MM.1S (cell line): ENCODE data around the gene MGAM2.

Experiments used
- DNase-seq: peaks from one replicate; pipeline ENCODE4 v3.0.0-alpha.2; 2015
- H2AFZ ChIP-seq: fragments of 300-600 bp; sonication (generic); 2 replicates; pipeline ENCODE4 v1.6.0; 2016; ENCODE audit warnings: antibody characterized with exemption, low read length
- H3F3A ChIP-seq: fragments of 300-600 bp; sonication (generic); 2 replicates; pipeline ENCODE4 v1.6.1; 2016; ENCODE audit warnings: mild to moderate bottlenecking, antibody characterized with exemption, low read length, moderate library complexity, mixed read lengths; ENCODE audit not compliant: insufficient read depth
- H3K27ac ChIP-seq: fragments of 300-600 bp; sonication (generic); 2 replicates; pipeline ENCODE4 v1.5.1; 2016; ENCODE audit warnings: mild to moderate bottlenecking, low read length
- H3K27me3 ChIP-seq: fragments of 300-600 bp; sonication (generic); replicated peaks from 2 replicates; pipeline ENCODE4 v1.6.0; 2016; ENCODE audit warnings: low read length; ENCODE audit not compliant: insufficient read depth
- H3K36me3 ChIP-seq: fragments of 300-600 bp; sonication (generic); replicated peaks from 2 replicates; pipeline ENCODE4 v1.6.1; 2016; ENCODE audit warnings: mild to moderate bottlenecking, low read length, mixed read lengths; ENCODE audit not compliant: insufficient read depth
- H3K4me1 ChIP-seq: fragments of 300-600 bp; sonication (generic); 2 replicates; pipeline ENCODE4 v1.6.1; 2016; ENCODE audit warnings: low read length, mixed read lengths
- H3K4me2 ChIP-seq: fragments of 300-600 bp; sonication (generic); 2 replicates; pipeline ENCODE4 v1.6.0; 2016; ENCODE audit warnings: low read depth, low read length
- H3K4me3 ChIP-seq: fragments of 300-600 bp; sonication (generic); 2 replicates; pipeline ENCODE4 v1.5.1; 2016; ENCODE audit warnings: low read length, mixed read lengths
- H3K79me2 ChIP-seq: fragments of 300-600 bp; sonication (generic); 2 replicates; pipeline ENCODE4 v1.6.1; 2016; ENCODE audit warnings: mixed run types, low read length, mixed read lengths
- H3K9ac ChIP-seq: fragments of 300-600 bp; sonication (generic); 2 replicates; pipeline ENCODE4 v1.6.1; 2016; ENCODE audit warnings: low read length, mixed read lengths
- H3K9me2 ChIP-seq: fragments of 300-600 bp; sonication (generic); replicated peaks from 2 replicates; pipeline ENCODE4 v1.6.1; 2016; ENCODE audit warnings: mild to moderate bottlenecking, low read length, mixed read lengths; ENCODE audit not compliant: insufficient read depth
- H3K9me3 ChIP-seq: fragments of 300-600 bp; sonication (generic); replicated peaks from 2 replicates; pipeline ENCODE4 v1.6.1; 2016; ENCODE audit warnings: mild to moderate bottlenecking, low read length, mixed read lengths; ENCODE audit not compliant: insufficient read depth
- H4K20me1 ChIP-seq: fragments of 300-600 bp; sonication (generic); 2 replicates; pipeline ENCODE4 v1.6.1; 2016; ENCODE audit warnings: mild to moderate bottlenecking, low read length, moderate library complexity, mixed read lengths; ENCODE audit not compliant: insufficient read depth
- EZH2 ChIP-seq: fragments of 300-600 bp; sonication (generic); optimal IDR thresholded peaks from 2 replicates; pipeline ENCODE3; 2017; ENCODE audit warnings: low read depth, mild to moderate bottlenecking, antibody characterized with exemption, low read length, mixed read lengths
- EZH2phosphoT487 ChIP-seq: fragments of 300-600 bp; sonication (generic); IDR thresholded peaks from 2 replicates; pipeline ENCODE4 v1.6.1; 2018; ENCODE audit warnings: antibody characterized with exemption, low read length
- TF ChIP-seq, protein P1 (sequence below): fragments of 300-600 bp; sonication (generic); IDR thresholded peaks from 2 replicates; pipeline ENCODE4 v1.5.1; 2016; ENCODE audit warnings: antibody characterized with exemption, low read length, mixed read lengths

The MGAM2 gene

DNA sequence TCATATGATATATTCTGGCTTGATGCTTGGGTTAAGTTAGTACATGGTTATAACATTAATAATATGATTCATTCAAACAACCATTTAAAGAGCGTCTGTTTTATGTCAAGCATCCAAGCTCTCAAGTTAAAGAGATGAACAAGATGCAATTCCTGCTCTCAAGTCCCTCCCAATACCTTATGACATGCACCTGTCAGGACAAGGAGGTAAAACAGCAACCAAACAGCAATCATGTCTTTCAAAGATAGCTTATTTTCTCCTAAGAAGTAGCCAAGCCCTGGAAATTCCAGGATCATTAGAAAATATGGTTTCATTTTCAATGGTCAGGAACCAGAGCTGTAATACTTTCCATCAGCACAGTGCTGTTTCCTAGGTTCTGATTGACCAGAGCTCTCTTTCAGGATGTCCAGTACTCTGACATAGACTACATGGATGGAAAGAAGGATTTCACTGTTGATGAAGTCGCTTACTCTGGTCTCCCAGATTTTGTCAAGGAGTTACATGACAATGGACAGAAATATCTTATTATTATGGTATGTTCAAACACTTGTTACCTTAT, 29.0 kb downstream of the MGAM2 start:
- Histone ChIP-seq H3F3A (no peaks in the 10 kb centered on the region), H3K9me2 (no peaks in the 10 kb centered on the region), H2AFZ (no peak overlapping the region), H3K9me3 (no peaks in the 10 kb centered on the region), H3K27ac (no peak overlapping the region), H3K4me2 (no peak overlapping the region), H3K4me3 (no peak overlapping the region), H4K20me1 (no peaks in the 10 kb centered on the region), H3K36me3 (no peaks in the 10 kb centered on the region), H3K27me3 (no peaks in the 10 kb centered on the region), H3K79me2 (no peaks in the 10 kb centered on the region), H3K4me1 (no peaks in the 10 kb centered on the region), H3K9ac (no peak overlapping the region)
- no peak for DNase-seq
- TF ChIP-seq, protein P1, sequence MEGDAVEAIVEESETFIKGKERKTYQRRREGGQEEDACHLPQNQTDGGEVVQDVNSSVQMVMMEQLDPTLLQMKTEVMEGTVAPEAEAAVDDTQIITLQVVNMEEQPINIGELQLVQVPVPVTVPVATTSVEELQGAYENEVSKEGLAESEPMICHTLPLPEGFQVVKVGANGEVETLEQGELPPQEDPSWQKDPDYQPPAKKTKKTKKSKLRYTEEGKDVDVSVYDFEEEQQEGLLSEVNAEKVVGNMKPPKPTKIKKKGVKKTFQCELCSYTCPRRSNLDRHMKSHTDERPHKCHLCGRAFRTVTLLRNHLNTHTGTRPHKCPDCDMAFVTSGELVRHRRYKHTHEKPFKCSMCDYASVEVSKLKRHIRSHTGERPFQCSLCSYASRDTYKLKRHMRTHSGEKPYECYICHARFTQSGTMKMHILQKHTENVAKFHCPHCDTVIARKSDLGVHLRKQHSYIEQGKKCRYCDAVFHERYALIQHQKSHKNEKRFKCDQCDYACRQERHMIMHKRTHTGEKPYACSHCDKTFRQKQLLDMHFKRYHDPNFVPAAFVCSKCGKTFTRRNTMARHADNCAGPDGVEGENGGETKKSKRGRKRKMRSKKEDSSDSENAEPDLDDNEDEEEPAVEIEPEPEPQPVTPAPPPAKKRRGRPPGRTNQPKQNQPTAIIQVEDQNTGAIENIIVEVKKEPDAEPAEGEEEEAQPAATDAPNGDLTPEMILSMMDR, result no peak
- TF ChIP-seq EZH2, result no peak
- TF ChIP-seq EZH2phosphoT487, result no peak

DNA sequence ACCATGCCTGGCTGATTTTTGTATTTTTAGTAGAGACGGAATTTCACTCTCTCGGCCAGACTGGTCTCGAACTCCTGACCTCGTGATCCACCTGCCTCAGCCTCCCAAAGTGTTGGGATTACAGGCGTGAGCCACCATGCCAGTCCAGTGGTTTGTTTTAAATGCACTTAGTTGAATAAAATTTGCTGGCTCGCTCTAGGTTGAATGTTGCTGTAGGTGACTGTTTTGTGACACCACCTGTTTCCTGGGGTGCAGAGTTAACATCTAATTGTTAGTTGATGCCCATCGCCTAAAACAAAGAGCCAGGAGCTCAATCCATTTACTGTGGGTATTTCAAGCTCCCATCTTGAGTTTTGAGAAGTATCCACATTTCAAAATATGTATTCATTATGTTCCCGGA, 31.2 kb downstream of the MGAM2 start:
- no peak for DNase-seq
- H4K20me1 ChIP-seq, result no peaks in the 10 kb centered on the region
- no peaks in the 10 kb centered on the region for H3K36me3 ChIP-seq
- no peaks in the 10 kb centered on the region for H3F3A ChIP-seq
- no peaks in the 10 kb centered on the region for H3K9me2 ChIP-seq
- no peak overlapping the region for H3K4me3 ChIP-seq
- H3K9ac ChIP-seq, result no peak overlapping the region
- H3K4me1 ChIP-seq, result no peaks in the 10 kb centered on the region
- no peak overlapping the region for H2AFZ ChIP-seq
- no peak overlapping the region for H3K27ac ChIP-seq
- TF ChIP-seq EZH2, result no peak
- no peak for TF ChIP-seq EZH2phosphoT487
- TF ChIP-seq, protein P1, result no peak
- H3K9me3 ChIP-seq, result no peaks in the 10 kb centered on the region
- no peaks in the 10 kb centered on the region for H3K79me2 ChIP-seq
- H3K4me2 ChIP-seq, result no peak overlapping the region
- H3K27me3 ChIP-seq, result no peaks in the 10 kb centered on the region

DNA sequence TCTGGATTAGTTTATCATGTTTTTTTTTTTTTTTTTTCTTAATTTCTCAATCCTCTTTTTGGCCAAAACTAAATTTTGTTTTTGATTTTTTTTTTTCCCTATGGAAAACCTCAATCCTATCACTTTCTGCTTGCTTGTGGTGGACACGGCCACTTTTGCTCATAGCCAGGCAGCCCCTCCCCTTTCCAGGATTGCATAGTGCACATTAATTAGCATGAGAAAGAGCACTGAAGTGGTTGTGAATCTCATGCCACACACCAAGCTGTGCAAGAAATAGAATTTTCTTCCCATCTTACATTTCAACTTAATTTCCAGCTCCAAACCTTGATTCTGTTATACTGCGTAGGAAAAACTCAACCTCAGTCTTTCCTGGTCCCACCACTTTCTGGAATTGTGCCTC, 34.6 kb downstream of the MGAM2 start:
- no peaks in the 10 kb centered on the region for H3K27me3 ChIP-seq
- H4K20me1 ChIP-seq, result no peaks in the 10 kb centered on the region
- H3K4me1 ChIP-seq, result peaks cover 3% of the 10 kb centered on the region; the same call in 1 of the 2 replicates
- no peak overlapping the region for H3K27ac ChIP-seq
- DNase-seq, result no peak
- no peak overlapping the region for H2AFZ ChIP-seq
- no peaks in the 10 kb centered on the region for H3K36me3 ChIP-seq
- no peaks in the 10 kb centered on the region for H3K9me3 ChIP-seq
- no peaks in the 10 kb centered on the region for H3K79me2 ChIP-seq
- no peak overlapping the region for H3K4me2 ChIP-seq
- no peaks in the 10 kb centered on the region for H3K9me2 ChIP-seq
- H3K9ac ChIP-seq, result no peak overlapping the region
- TF ChIP-seq EZH2phosphoT487 (no peak), EZH2 (no peak)
- TF ChIP-seq, protein P1, result no peak
- no peak overlapping the region for H3K4me3 ChIP-seq
- H3F3A ChIP-seq, result no peaks in the 10 kb centered on the region
